Measurements from ENCODE around the gene IL10. TPM values are rescaled to one million over a fixed set of nuclear protein-coding genes. Genes with fewer than 3 reads are reported as not detected.

The IL10 gene
- total RNA-seq, 1 donor from 2014 or later: not detected

DNA sequence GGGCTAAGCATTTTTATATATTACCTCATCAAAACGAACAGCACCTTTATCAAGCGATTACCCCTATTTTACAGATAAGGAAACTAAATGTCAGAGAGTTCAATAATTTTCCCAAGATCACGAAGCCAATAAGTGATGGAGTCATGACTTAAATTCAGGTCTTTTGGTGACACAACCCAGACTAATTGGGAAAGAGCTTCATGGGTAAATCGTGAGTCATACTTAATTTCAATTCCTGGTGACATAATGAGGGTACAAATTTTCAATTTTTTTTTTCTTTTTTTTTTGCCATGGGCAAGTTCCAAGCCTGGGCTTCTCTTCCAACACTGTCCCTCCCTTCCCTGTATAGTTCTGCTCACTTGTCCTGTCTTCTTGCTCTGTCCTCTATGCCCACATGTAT lies 30.1 kb upstream of the IL10 start:
- Mint-ChIP-seq H3K4me1 (ENCODE audit: low read depth) (no peaks in the 10 kb centered on the region), H3K4me3 (ENCODE audit: unreplicated experiment) (no peak overlapping the region), H3K36me3 (ENCODE audit: low read depth) (no peaks in the 10 kb centered on the region), H3K9me3 (ENCODE audit: low read depth) (no peaks in the 10 kb centered on the region), H3K27ac (ENCODE audit: unreplicated experiment) (no peak overlapping the region), H3K27me3 (ENCODE audit: low read depth) (peaks cover 22% of the 10 kb centered on the region)
- DNase-seq (ENCODE audit: low spot score): no peak
- no peak for TF ChIP-seq CTCF (IDR thresholded peaks at IDR 0.05)

GRCh38 chr1:206801467-206801866 lies 29.2 kb upstream of the IL10 start:
- TF ChIP-seq CTCF (IDR thresholded peaks at IDR 0.05): no peak
- no peaks in the 10 kb centered on the region for H3K9me3 Mint-ChIP-seq (ENCODE audit: low read depth)
- H3K36me3 Mint-ChIP-seq (ENCODE audit: low read depth): no peaks in the 10 kb centered on the region
- no peak overlapping the region for H3K4me3 Mint-ChIP-seq (ENCODE audit: unreplicated experiment)
- no peak overlapping the region for H3K27ac Mint-ChIP-seq (ENCODE audit: unreplicated experiment)
- H3K27me3 Mint-ChIP-seq (ENCODE audit: low read depth): peaks cover 19% of the 10 kb centered on the region
- DNase-seq (ENCODE audit: low spot score): no peak
- no peaks in the 10 kb centered on the region for H3K4me1 Mint-ChIP-seq (ENCODE audit: low read depth)

DNA sequence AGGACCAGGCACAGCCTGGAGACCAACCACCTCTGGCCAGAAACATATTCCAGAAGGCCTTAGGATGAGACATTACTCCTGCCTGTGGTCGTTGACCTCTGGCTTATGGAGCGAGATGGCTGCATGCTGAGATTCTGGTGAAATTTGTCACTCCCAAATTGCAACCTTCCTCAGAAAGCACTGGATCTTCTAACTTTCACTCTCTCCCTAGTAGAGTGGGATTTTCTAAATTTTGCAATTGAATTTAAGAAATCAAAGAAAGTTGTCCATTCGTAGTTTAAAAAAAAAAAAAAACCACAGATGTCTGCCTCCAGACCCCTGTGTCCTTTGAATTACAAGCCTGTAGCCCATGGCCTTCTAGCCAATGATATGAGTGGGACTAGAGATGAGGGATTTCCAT lies 28.6 kb upstream of the IL10 start:
- H3K4me1 Mint-ChIP-seq (ENCODE audit: low read depth): no peaks in the 10 kb centered on the region
- DNase-seq (ENCODE audit: low spot score): no peak
- peaks cover 19% of the 10 kb centered on the region for H3K27me3 Mint-ChIP-seq (ENCODE audit: low read depth)
- H3K9me3 Mint-ChIP-seq (ENCODE audit: low read depth): no peaks in the 10 kb centered on the region
- no peak overlapping the region for H3K27ac Mint-ChIP-seq (ENCODE audit: unreplicated experiment)
- H3K36me3 Mint-ChIP-seq (ENCODE audit: low read depth): no peaks in the 10 kb centered on the region
- TF ChIP-seq CTCF (IDR thresholded peaks at IDR 0.05): no peak
- no peak overlapping the region for H3K4me3 Mint-ChIP-seq (ENCODE audit: unreplicated experiment)

- TF ChIP-seq CTCF (IDR thresholded peaks at IDR 0.05): no peak
- DNase-seq (ENCODE audit: low spot score): no peak
These were observed 28.1 kb upstream of the IL10 start for GRCh38 chr1:206800411-206800810.

GRCh38 chr1:206799311-206799710 lies 27.0 kb upstream of the IL10 start:
- peaks cover 13% of the 10 kb centered on the region for H3K27me3 Mint-ChIP-seq (ENCODE audit: low read depth)
- TF ChIP-seq CTCF (IDR thresholded peaks at IDR 0.05): no peak
- H3K9me3 Mint-ChIP-seq (ENCODE audit: low read depth): no peaks in the 10 kb centered on the region
- H3K36me3 Mint-ChIP-seq (ENCODE audit: low read depth): no peaks in the 10 kb centered on the region
- no peak for DNase-seq (ENCODE audit: low spot score)
- no peak overlapping the region for H3K4me3 Mint-ChIP-seq (ENCODE audit: unreplicated experiment)
- H3K27ac Mint-ChIP-seq (ENCODE audit: unreplicated experiment): no peak overlapping the region
- no peaks in the 10 kb centered on the region for H3K4me1 Mint-ChIP-seq (ENCODE audit: low read depth)

More at GRCh38 chr1:206800411-206800810, 28.1 kb upstream of the IL10 start:
- Mint-ChIP-seq H3K27ac (ENCODE audit: unreplicated experiment) (no peak overlapping the region), H3K4me1 (ENCODE audit: low read depth) (no peaks in the 10 kb centered on the region), H3K4me3 (ENCODE audit: unreplicated experiment) (no peak overlapping the region), H3K27me3 (ENCODE audit: low read depth) (peaks cover 18% of the 10 kb centered on the region), H3K9me3 (ENCODE audit: low read depth) (no peaks in the 10 kb centered on the region), H3K36me3 (ENCODE audit: low read depth) (no peaks in the 10 kb centered on the region)

All from chondrocyte (in vitro differentiated cells).